ENCODE data around the gene SOCS3.

DNA sequence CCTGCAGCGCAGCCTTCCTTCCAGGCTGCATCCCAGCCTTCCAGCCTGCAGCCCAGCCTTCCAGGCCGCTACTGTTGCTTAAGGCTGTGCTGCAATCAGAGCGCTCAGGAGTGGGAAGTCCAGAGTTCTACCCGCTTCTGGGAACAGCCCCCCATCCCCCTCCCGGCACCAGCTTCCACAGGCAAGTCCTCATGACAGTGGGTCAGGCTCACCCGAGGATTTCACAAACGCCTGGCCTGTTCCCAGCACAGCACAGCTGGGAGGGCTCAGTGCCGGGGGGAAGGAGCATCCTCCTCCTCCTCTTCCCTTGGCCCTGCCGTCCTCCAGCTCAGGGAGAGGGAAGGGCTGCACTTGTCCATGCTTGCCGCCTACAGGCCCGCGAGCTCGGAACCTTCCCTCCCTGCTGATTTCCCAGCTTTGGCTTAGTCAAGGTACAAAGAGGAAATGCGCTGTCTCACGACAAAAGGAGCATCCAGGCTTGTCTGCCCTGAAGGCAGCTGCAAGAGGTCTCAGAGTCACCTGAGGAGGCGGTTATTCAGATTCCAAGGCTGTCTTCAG lies 8.3 kb downstream of the SOCS3 start:
- TF ChIP-seq, protein P1, sequence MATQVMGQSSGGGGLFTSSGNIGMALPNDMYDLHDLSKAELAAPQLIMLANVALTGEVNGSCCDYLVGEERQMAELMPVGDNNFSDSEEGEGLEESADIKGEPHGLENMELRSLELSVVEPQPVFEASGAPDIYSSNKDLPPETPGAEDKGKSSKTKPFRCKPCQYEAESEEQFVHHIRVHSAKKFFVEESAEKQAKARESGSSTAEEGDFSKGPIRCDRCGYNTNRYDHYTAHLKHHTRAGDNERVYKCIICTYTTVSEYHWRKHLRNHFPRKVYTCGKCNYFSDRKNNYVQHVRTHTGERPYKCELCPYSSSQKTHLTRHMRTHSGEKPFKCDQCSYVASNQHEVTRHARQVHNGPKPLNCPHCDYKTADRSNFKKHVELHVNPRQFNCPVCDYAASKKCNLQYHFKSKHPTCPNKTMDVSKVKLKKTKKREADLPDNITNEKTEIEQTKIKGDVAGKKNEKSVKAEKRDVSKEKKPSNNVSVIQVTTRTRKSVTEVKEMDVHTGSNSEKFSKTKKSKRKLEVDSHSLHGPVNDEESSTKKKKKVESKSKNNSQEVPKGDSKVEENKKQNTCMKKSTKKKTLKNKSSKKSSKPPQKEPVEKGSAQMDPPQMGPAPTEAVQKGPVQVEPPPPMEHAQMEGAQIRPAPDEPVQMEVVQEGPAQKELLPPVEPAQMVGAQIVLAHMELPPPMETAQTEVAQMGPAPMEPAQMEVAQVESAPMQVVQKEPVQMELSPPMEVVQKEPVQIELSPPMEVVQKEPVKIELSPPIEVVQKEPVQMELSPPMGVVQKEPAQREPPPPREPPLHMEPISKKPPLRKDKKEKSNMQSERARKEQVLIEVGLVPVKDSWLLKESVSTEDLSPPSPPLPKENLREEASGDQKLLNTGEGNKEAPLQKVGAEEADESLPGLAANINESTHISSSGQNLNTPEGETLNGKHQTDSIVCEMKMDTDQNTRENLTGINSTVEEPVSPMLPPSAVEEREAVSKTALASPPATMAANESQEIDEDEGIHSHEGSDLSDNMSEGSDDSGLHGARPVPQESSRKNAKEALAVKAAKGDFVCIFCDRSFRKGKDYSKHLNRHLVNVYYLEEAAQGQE (IDR thresholded peaks at IDR 0.05): no peak
- TF ChIP-seq, protein P2, sequence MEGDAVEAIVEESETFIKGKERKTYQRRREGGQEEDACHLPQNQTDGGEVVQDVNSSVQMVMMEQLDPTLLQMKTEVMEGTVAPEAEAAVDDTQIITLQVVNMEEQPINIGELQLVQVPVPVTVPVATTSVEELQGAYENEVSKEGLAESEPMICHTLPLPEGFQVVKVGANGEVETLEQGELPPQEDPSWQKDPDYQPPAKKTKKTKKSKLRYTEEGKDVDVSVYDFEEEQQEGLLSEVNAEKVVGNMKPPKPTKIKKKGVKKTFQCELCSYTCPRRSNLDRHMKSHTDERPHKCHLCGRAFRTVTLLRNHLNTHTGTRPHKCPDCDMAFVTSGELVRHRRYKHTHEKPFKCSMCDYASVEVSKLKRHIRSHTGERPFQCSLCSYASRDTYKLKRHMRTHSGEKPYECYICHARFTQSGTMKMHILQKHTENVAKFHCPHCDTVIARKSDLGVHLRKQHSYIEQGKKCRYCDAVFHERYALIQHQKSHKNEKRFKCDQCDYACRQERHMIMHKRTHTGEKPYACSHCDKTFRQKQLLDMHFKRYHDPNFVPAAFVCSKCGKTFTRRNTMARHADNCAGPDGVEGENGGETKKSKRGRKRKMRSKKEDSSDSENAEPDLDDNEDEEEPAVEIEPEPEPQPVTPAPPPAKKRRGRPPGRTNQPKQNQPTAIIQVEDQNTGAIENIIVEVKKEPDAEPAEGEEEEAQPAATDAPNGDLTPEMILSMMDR (IDR thresholded peaks at IDR 0.05): no peak

Measured in A549 (cell line).